Measurements from ENCODE around the gene CLEC14A.
A peak's percentile ranks its signal among the peaks of the same experiment; 100 is the strongest.

The CLEC14A gene

GRCh38 chr14:38255673-38256532, at the start of gene CLEC14A:
Gene CLEC14A (minus strand): TSS chr14:38256093. CDS start chr14:38256022, 71 bp downstream.
- DNase-seq (ENCODE audit: extremely low read depth, low read depth), result no peak
- H3K4me3 ChIP-seq (replicated peaks; ENCODE audit: low read depth, low read length), result peak within 1 kb of the TSS; percentile 37
- TF ChIP-seq, protein P1, sequence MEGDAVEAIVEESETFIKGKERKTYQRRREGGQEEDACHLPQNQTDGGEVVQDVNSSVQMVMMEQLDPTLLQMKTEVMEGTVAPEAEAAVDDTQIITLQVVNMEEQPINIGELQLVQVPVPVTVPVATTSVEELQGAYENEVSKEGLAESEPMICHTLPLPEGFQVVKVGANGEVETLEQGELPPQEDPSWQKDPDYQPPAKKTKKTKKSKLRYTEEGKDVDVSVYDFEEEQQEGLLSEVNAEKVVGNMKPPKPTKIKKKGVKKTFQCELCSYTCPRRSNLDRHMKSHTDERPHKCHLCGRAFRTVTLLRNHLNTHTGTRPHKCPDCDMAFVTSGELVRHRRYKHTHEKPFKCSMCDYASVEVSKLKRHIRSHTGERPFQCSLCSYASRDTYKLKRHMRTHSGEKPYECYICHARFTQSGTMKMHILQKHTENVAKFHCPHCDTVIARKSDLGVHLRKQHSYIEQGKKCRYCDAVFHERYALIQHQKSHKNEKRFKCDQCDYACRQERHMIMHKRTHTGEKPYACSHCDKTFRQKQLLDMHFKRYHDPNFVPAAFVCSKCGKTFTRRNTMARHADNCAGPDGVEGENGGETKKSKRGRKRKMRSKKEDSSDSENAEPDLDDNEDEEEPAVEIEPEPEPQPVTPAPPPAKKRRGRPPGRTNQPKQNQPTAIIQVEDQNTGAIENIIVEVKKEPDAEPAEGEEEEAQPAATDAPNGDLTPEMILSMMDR (IDR thresholded peaks at IDR 0.05; ENCODE audit: low read depth, low read length, missing control alignments), result no peak

DNA sequence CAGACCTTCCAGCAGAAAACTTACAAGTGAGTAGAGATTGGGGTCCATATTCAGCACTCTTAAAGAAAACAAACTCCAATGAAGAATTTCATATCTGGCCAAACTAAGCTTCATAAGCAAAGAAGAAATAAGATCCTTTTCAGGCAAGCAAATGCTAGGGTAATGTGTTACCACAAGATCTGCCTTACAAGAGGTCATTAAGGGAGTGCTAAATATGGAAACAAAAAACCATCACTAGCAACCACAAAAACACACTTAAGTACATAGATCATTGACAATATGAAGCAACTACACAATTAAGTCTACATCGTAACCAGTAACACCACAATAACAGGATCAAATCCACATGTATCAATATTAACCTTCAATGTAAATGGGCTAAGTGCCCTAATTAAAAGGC, 47.1 kb upstream of the CLEC14A start:
- no peak overlapping the region for H3K4me3 ChIP-seq (replicated peaks; ENCODE audit: low read depth, low read length)
- TF ChIP-seq, protein P1 (IDR thresholded peaks at IDR 0.05; ENCODE audit: low read depth, low read length, missing control alignments), result no peak
- DNase-seq (ENCODE audit: extremely low read depth, low read depth), result no peak

- TF ChIP-seq, protein P1 (IDR thresholded peaks at IDR 0.05; ENCODE audit: low read depth, low read length, missing control alignments), result no peak
- no peak overlapping the region for H3K4me3 ChIP-seq (replicated peaks; ENCODE audit: low read depth, low read length)
- no peak for DNase-seq (ENCODE audit: extremely low read depth, low read depth)
Observed at GRCh38 chr14:38302034-38302433, 46.1 kb upstream of the CLEC14A start.

DNA sequence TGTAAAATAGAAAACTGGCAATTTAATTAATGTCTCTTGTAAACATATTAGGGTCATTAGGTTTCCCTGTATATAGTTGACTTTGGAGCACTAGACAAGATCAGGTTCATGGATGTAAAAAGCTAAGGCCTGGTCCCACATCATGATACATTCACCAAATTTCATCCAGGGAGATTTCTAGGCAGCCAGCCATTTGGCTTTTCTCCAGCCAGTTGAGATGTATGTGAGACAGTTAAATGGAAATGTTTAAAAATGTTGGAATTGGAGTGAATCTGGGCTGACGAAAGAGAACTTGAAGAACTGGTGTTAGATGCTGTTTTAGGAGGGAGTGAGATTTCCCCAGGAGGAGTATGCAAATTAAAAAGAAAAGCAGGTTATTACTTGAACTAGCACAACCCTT, 41.8 kb upstream of the CLEC14A start:
- TF ChIP-seq, protein P1 (IDR thresholded peaks at IDR 0.05; ENCODE audit: low read depth, low read length, missing control alignments), result no peak
- H3K4me3 ChIP-seq (replicated peaks; ENCODE audit: low read depth, low read length), result no peak overlapping the region
- DNase-seq (ENCODE audit: extremely low read depth, low read depth), result no peak

GRCh38 chr14:38291681-38292467, 36.0 kb upstream of the CLEC14A start:
- no peak overlapping the region for H3K4me3 ChIP-seq (replicated peaks; ENCODE audit: low read depth, low read length)
- TF ChIP-seq, protein P1 (IDR thresholded peaks at IDR 0.05; ENCODE audit: low read depth, low read length, missing control alignments), result no peak
- no peak for DNase-seq (ENCODE audit: extremely low read depth, low read depth)

- TF ChIP-seq, protein P1 (IDR thresholded peaks at IDR 0.05; ENCODE audit: low read depth, low read length, missing control alignments), result no peak
- peak; percentile 51 for DNase-seq (ENCODE audit: extremely low read depth, low read depth)
- H3K4me3 ChIP-seq (replicated peaks; ENCODE audit: low read depth, low read length), result no peak overlapping the region
Observed at GRCh38 chr14:38290601-38291188, 34.8 kb upstream of the CLEC14A start.

Measured in HFF-Myc (cell line).